ENCODE measurements around the gene TEX13D.

The TEX13D gene

GRCh38 chrX:124348182-124348581 lies 15.7 kb downstream of the TEX13D start:
- no peak for DNase-seq (ENCODE audit: low read depth)

- no peak for DNase-seq (ENCODE audit: low read depth)
Observed at GRCh38 chrX:124348885-124349453, 16.5 kb downstream of the TEX13D start.

GRCh38 chrX:124354648-124355047 lies 22.2 kb downstream of the TEX13D start:
- no peak for DNase-seq (ENCODE audit: low read depth)

- no peak for DNase-seq (ENCODE audit: low read depth)
Observed at GRCh38 chrX:124358800-124359383, 26.4 kb downstream of the TEX13D start.

- no peak for DNase-seq (ENCODE audit: low read depth)
Observed at GRCh38 chrX:124362072-124362471, 29.6 kb downstream of the TEX13D start.

- DNase-seq (ENCODE audit: low read depth), result no peak
Observed at GRCh38 chrX:124362761-124363160, 30.3 kb downstream of the TEX13D start.

- no peak for DNase-seq (ENCODE audit: low read depth)
Observed at GRCh38 chrX:124369722-124370121, 37.3 kb downstream of the TEX13D start.

GRCh38 chrX:124373348-124373747 lies 40.9 kb downstream of the TEX13D start:
- no peak for DNase-seq (ENCODE audit: low read depth)

GRCh38 chrX:124378643-124379042 lies 46.2 kb downstream of the TEX13D start:
- DNase-seq (ENCODE audit: low read depth), result no peak

- DNase-seq (ENCODE audit: low read depth), result no peak
Observed at GRCh38 chrX:124383354-124383753, 50.9 kb downstream of the TEX13D start.

- DNase-seq (ENCODE audit: low read depth), result no peak
Observed at GRCh38 chrX:124386401-124386800, 53.9 kb downstream of the TEX13D start.
